H4 (cell line): Measurements from ENCODE around the gene CA14. TPM values are rescaled to one million over a fixed set of nuclear protein-coding genes. Genes with fewer than 3 reads are reported as not detected.
"Not testable (repeated sequence)": the region's sequence is repeated elsewhere in the genome, so short reads cannot be mapped to it uniquely, and the experiment has no call there.

Experiments
- DNase-seq: peaks from one replicate; pipeline ENCODE4 v3.0.0-alpha.2; 2015; ENCODE audit warnings: low spot score
- total RNA-seq: library from RNA; depleted of rRNA; stranded (reverse); fragments of >200 nt; shearing (Covaris generic); gene quantifications from 2 replicates; pipeline ENCODE4 v1.2.3, GENCODE V29; 2014

Gene CA14
- total RNA-seq, 1 experiment from 2014 or later, result not detected

- peak; percentile 100 for DNase-seq
Observed at GRCh38 chr1:150235852-150236613, 21.5 kb upstream of the CA14 start, which contains the start of gene ANP32E. TSS of gene ANP32E (minus strand) at chr1:150236112. CDS start at chr1:150235786, 326 bp downstream.

DNA sequence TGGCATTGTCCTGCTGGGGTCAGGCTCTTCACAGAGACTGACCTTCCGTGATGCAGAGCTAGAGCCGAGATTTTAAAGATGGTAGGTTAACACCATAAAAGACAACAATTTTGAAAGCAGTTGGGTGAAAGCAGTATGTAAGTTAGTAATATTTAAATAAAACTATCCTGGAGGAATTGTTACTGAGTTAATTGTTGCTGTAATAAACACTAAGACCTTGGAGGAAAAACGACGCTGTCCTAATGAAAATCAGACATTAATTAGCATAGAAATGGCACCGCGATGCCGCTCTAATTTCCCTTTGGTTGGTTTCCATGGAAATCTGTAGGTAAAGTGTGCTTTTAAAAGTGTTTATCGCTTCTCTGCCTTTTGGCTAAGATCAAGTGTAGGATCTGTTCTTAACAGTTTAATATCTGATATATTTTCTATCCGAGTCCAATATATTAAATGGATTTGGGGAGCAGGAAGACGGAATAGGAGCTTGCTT is 20.9 kb upstream of the CA14 start:
- no peak for DNase-seq

- DNase-seq, result not testable (repeated sequence)
Observed at GRCh38 chr1:150237176-150237575, 20.4 kb upstream of the CA14 start.

DNA sequence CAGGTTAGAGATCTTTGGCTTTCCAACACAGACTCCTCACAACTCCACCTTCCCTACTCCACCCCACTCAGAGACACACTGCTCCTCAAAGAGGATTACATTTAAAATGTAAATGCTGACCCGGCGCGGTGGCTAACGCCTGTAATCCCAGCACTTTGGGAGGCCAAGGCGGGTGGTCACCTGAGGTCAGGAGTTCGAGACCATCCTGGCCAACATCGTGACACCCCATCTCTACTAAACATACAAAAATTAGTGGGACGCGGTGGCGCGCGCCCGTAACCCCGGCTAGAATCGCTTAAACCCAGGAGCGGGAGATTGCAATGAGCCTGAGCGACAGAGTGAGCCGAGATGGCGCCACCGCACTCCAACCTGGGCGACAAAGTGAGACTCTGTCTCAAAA is 19.8 kb upstream of the CA14 start:
- DNase-seq, result no peak

DNA sequence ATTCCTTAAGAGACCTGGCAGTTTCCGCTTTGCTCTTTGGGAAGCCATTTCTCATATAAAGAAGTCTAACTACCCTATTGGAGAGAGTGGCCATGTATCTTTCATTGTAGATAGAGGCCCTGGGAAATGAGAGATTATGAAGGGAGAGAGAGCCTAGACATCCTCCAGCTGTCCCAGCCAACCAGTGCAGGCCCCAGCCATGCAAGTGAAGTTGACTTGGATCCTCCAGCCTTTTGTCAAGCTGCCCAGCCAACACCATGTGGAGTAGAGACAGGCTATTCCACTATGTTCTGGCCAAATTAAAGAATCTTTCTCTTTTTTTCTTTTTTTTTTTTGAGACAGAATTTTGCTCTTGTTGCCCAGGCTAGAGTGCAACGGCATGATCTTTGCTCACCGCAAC is 14.6 kb upstream of the CA14 start:
- no peak for DNase-seq

- DNase-seq, result no peak
Observed at GRCh38 chr1:150249936-150250335, 7.6 kb upstream of the CA14 start.

DNA sequence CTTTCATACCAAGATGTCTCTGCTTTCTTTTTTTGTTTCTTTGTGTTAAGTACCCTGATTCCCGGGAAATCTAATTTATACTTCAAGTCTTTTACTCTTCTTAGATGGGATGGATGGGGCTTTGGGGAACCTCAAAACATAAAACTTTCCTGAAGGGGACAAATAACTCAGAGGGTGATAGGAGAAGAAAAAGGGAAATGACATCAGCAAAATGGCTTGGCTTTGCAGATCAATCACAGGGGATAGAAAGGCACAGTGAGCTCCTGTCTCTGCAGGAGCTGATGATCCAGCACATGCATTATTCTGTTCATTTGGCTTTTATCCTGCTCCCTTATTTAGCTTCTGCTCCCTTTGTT is 1.4 kb upstream of the CA14 start:
- DNase-seq, result no peak

- no peak for DNase-seq
Observed at GRCh38 chr1:150256554-150257341, 826 bp upstream of the CA14 start.

DNA sequence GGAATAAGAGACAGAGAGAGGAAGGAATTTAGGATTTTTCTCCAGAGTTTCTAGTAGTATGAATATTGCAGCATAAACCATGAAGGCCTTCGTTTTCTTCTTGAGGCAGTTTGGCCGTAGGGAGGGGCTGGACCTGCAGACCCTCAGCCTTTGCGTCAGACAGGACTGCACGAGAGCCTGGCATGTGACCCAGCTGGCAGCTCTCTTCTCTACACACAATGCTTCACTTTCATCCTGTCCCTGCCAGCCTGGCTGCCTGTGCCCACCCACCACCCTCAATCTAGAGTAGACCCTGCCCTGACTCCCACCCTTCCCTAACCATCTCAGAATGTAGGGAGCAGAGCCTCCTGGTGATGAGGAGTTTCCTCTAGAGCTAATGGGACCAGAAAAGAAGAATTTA is 1.6 kb downstream of the CA14 start:
- no peak for DNase-seq

DNA sequence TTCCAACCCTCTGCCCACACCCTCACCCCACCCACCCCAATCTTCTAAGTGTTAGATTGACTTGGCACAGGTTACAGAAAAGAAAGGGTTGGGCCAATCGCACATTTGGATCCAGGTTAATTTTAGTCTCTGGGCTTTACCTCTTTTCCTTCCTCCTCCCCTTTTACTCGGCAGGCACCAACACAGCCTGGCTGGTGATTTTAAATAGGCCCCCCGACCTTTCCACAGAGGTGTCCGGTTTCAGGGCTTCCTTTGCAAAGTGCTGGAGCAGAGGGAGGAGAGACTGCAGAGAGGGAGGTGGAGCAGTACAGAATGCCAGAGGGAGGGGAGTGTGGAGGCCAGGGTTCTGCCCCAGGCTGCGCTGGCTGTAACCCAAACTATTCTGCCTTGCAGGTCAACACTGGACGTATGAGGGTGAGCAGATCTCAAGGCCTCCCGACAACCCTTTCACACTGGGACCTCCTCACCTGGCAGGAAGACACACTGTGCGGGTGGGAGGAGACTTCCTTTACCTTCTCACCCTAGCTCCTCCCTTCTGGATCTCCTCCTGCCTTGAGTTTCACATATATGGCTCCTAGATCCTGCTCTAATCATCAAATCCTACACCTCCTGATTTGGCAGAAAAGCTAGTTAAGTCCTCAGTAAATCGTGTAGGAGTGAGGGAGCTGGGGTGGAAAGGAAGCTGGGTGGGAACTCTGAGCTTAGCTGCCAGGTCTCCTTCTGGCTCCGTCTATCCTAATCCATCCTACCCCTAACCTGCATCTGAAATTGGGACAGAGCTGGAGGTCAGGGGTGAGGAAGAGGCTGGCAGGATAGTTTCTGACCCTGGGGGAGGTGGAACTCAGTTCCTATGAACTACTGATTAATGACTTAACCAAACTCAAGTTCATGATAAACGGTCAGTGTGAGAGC is 2.4 kb downstream of the CA14 start:
- peak; percentile 47 for DNase-seq

DNA sequence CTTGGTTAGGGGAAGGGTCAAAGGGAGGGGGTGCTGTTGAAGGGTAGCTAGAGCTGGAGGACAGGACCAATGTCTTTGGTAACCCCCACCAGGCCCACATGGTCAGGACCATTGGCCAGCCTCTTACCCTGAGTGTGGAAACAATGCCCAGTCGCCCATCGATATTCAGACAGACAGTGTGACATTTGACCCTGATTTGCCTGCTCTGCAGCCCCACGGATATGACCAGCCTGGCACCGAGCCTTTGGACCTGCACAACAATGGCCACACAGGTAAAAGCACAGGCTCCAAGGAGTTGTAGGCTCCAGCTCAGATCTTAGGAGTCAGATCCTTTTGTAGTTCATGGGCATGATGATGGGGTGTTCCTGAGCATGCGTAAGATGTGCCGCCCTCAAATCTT is 3.8 kb downstream of the CA14 start:
- no peak for DNase-seq

GRCh38 chr1:150262388-150263320 is 5.1 kb downstream of the CA14 start:
- no peak for DNase-seq

DNA sequence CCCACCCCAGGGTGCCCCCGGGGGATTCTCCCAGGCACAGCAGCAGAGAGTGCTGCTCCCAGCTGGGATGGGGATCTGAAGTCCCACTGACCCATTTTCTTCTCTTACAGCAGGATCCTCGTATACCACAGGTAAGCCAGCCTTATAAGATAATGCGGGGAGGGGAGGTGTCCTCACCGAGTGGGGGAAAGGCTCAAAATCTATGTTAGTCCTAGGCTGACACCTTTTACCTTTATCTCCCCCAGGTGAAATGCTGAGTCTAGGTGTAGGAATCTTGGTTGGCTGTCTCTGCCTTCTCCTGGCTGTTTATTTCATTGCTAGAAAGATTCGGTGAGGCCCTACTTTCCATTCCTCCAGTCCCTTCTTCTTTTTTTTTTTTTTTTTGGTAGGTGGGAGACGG is 6.0 kb downstream of the CA14 start:
- no peak for DNase-seq

GRCh38 chr1:150267896-150268295 is 10.3 kb downstream of the CA14 start:
- DNase-seq, result no peak

DNA sequence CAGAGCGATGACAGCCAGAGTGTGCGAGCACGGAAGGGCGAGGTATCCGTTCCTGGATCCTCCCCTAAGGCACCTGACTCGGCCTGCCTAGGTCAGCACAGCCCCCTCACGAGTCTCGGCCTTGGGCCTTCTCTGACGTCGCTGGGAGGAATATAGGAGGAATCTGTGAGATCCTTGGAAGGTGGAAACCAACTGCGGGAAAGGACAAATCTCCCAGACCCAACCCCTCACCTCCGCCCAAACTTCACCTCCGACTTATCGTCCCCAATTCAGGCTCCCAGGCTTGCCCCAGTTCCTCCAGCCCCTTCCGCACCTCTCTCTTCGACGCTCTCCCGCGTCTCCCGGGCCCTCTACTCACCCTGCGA is 10.7 kb downstream of the CA14 start:
- no peak for DNase-seq

GRCh38 chr1:150268705-150269403 is 11.3 kb downstream of the CA14 start, which contains the start of gene APH1A:
TSS of gene APH1A (minus strand) at chr1:150269016. CDS start at chr1:150268810, 206 bp downstream.
- peak; percentile 94 for DNase-seq

GRCh38 chr1:150269451-150269850 is 11.9 kb downstream of the CA14 start:
- no peak for DNase-seq

GRCh38 chr1:150271291-150271959 is 13.9 kb downstream of the CA14 start:
- DNase-seq, result no peak

DNA sequence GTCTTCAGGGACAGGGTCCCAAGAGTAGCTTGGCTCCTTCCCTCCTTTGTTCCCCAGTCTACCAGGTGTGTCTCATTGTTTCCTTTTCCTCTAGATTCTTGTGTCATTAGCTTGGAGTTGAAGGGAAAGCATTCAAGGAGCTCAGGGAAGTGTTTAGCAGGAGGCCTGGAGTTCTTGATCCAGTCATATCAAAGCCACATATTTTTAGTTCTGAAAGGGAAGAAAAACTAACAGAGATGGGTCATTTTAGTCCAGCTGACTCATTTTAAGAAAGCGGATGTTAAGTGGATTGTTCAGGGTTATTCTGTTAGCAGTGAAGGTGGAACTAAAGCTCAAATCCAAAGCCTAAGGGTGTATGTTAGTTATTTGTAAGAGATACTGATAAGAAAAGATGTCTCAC is 15.7 kb downstream of the CA14 start:
- DNase-seq, result no peak
